ENCODE data around the gene LRRC66. TPM values are rescaled to one million over a fixed set of nuclear protein-coding genes. Genes with fewer than 3 reads are reported as not detected.

Gene LRRC66
- total and polyA plus RNA-seq, 2 experiments from 2014 or later: 0.24 TPM; not detected in 1

DNA sequence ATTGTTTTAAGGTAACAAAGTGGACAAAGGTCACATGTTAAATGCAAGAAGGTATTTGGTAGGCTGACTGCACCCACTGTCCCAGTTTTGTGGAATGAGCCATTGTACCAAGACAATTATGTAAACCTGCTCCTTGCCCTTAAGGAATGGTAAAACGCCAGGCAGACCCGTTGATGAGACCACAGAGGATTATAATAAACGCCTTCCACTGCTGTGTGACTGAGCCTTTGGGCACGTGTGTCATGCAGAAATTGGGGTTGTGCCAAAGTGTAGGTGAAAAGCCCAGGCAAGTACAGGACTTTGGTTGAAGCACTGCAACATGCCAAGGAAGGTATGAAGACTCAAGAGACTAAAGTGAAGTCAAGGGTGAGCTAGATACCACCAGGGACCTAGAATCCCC is 59.7 kb downstream of the LRRC66 start:
- DNase-seq (ENCODE audit: low spot score): no peak
- Histone ChIP-seq H2AFZ (no peak overlapping the region), H4K20me1 (replicated peaks; ENCODE audit: insufficient read depth) (no peaks in the 10 kb centered on the region), H3K27me3 (ENCODE audit: insufficient read depth) (no peaks in the 10 kb centered on the region), H3K79me2 (replicated peaks; ENCODE audit: insufficient read depth) (no peaks in the 10 kb centered on the region), H3F3A (replicated peaks; ENCODE audit: low read depth) (no peaks in the 10 kb centered on the region), H3K9me2 (ENCODE audit: insufficient read depth) (no peaks in the 10 kb centered on the region), H3K36me3 (ENCODE audit: insufficient read depth) (no peaks in the 10 kb centered on the region), H3K4me2 (no peak overlapping the region), H3K4me3 (no peak overlapping the region), H3K27ac (ENCODE audit: low read depth) (no peak overlapping the region), H3K4me1 (ENCODE audit: insufficient read depth) (peaks cover 7% of the 10 kb centered on the region; the same call in 1 of the 2 replicates)
- Mint-ChIP-seq H3K4me3 (no peak overlapping the region), H3K36me3 (ENCODE audit: low read depth) (no peaks in the 10 kb centered on the region; the same call in 2 of the 3 replicates), H3K4me1 (peaks cover 4% of the 10 kb centered on the region; the same call in 2 of the 3 replicates), H3K27ac (no peak overlapping the region; the same call in 1 of the 2 replicates), H3K27me3 (ENCODE audit: insufficient read depth, low read depth, poor library complexity) (peaks cover 1% of the 10 kb centered on the region), H3K9me3 (no peaks in the 10 kb centered on the region; the same call in 2 of the 3 replicates)
- TF ChIP-seq, protein P1, sequence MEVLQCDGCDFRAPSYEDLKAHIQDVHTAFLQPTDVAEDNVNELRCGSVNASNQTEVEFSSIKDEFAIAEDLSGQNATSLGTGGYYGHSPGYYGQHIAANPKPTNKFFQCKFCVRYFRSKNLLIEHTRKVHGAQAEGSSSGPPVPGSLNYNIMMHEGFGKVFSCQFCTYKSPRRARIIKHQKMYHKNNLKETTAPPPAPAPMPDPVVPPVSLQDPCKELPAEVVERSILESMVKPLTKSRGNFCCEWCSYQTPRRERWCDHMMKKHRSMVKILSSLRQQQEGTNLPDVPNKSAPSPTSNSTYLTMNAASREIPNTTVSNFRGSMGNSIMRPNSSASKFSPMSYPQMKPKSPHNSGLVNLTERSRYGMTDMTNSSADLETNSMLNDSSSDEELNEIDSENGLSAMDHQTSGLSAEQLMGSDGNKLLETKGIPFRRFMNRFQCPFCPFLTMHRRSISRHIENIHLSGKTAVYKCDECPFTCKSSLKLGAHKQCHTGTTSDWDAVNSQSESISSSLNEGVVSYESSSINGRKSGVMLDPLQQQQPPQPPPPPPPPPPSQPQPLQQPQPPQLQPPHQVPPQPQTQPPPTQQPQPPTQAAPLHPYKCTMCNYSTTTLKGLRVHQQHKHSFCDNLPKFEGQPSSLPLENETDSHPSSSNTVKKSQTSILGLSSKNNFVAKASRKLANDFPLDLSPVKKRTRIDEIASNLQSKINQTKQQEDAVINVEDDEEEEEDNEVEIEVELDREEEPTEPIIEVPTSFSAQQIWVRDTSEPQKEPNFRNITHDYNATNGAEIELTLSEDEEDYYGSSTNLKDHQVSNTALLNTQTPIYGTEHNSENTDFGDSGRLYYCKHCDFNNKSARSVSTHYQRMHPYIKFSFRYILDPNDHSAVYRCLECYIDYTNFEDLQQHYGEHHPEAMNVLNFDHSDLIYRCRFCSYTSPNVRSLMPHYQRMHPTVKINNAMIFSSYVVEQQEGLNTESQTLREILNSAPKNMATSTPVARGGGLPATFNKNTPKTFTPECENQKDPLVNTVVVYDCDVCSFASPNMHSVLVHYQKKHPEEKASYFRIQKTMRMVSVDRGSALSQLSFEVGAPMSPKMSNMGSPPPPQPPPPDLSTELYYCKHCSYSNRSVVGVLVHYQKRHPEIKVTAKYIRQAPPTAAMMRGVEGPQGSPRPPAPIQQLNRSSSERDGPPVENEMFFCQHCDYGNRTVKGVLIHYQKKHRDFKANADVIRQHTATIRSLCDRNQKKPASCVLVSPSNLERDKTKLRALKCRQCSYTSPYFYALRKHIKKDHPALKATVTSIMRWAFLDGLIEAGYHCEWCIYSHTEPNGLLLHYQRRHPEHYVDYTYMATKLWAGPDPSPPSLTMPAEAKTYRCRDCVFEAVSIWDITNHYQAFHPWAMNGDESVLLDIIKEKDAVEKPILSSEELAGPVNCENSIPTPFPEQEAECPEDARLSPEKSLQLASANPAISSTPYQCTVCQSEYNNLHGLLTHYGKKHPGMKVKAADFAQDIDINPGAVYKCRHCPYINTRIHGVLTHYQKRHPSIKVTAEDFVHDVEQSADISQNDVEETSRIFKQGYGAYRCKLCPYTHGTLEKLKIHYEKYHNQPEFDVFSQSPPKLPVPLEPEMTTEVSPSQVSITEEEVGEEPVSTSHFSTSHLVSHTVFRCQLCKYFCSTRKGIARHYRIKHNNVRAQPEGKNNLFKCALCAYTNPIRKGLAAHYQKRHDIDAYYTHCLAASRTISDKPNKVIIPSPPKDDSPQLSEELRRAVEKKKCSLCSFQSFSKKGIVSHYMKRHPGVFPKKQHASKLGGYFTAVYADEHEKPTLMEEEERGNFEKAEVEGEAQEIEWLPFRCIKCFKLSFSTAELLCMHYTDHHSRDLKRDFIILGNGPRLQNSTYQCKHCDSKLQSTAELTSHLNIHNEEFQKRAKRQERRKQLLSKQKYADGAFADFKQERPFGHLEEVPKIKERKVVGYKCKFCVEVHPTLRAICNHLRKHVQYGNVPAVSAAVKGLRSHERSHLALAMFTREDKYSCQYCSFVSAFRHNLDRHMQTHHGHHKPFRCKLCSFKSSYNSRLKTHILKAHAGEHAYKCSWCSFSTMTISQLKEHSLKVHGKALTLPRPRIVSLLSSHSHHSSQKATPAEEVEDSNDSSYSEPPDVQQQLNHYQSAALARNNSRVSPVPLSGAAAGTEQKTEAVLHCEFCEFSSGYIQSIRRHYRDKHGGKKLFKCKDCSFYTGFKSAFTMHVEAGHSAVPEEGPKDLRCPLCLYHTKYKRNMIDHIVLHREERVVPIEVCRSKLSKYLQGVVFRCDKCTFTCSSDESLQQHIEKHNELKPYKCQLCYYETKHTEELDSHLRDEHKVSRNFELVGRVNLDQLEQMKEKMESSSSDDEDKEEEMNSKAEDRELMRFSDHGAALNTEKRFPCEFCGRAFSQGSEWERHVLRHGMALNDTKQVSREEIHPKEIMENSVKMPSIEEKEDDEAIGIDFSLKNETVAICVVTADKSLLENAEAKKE (CRISPR knock-in tag; IDR thresholded peaks at IDR 0.05): no peak
- TF ChIP-seq ZNF331 (CRISPR knock-in tag; IDR thresholded peaks at IDR 0.05; ENCODE audit: low read depth) (no peak), EZH2phosphoT487 (IDR thresholded peaks at IDR 0.05; ENCODE audit: unreplicated experiment) (no peak), JUNB (IDR thresholded peaks at IDR 0.05; ENCODE audit: unreplicated experiment) (no peak), EZH2 (IDR thresholded peaks at IDR 0.05; ENCODE audit: low read depth, unreplicated experiment) (no peak)
- ATAC-seq: no peak

Data from GM23338 (cell line).